GM23338 (cell line): Measurements from ENCODE around the gene YIPF2. TPM values are rescaled to one million over a fixed set of nuclear protein-coding genes. Genes with fewer than 3 reads are reported as not detected.
A peak's percentile ranks its signal among the peaks of the same experiment; 100 is the strongest.

ENCODE experiments used
- ATAC-seq: fragments of 200-7000 bp; cut with Tn5 transposase; 3 replicates; pipeline ENCODE4 v1.9.1; 2020
- DNase-seq: peaks from one replicate; pipeline ENCODE4 v3.0.0-alpha.2; 2015; ENCODE audit warnings: low spot score
- H2AFZ ChIP-seq: fragments of 200-600 bp; sonication (generic); 2 replicates; pipeline ENCODE4 v1.8.0; 2016; ENCODE audit warnings: antibody characterized with exemption, mild to moderate bottlenecking, moderate library complexity
- H3F3A ChIP-seq: fragments of 200-600 bp; sonication (generic); replicated peaks from 2 replicates; pipeline ENCODE4 v1.8.0; 2017; ENCODE audit warnings: antibody characterized with exemption, mixed run types, low read depth
- H3K27ac ChIP-seq: fragments of 200-600 bp; sonication (generic); 2 replicates; pipeline ENCODE4 v1.6.1; 2016; ENCODE audit warnings: low read depth
- H3K27me3 ChIP-seq: fragments of 200-600 bp; sonication (generic); 2 replicates; pipeline ENCODE4 v1.8.0; 2016; ENCODE audit warnings: mild to moderate bottlenecking, mixed run types, moderate library complexity; ENCODE audit not compliant: insufficient read depth
- H3K36me3 ChIP-seq: fragments of 200-600 bp; sonication (generic); 2 replicates; pipeline ENCODE4 v1.8.0; 2016; ENCODE audit warnings: mild to moderate bottlenecking; ENCODE audit not compliant: insufficient read depth
- H3K4me1 ChIP-seq: fragments of 200-600 bp; sonication (generic); 2 replicates; pipeline ENCODE4 v1.8.0; 2016; ENCODE audit warnings: mild to moderate bottlenecking, moderate library complexity; ENCODE audit not compliant: insufficient read depth
- H3K4me2 ChIP-seq: fragments of 200-600 bp; sonication (generic); 2 replicates; pipeline ENCODE4 v1.7.1; 2017; ENCODE audit warnings: mixed run types
- H3K4me3 ChIP-seq: fragments of 200-600 bp; sonication (generic); 2 replicates; pipeline ENCODE4 v1.6.1; 2016; ENCODE audit warnings: mixed run types
- H3K79me2 ChIP-seq: fragments of 200-600 bp; sonication (generic); replicated peaks from 2 replicates; pipeline ENCODE4 v1.8.0; 2017; ENCODE audit warnings: mild to moderate bottlenecking; ENCODE audit not compliant: insufficient read depth
- H3K9me2 ChIP-seq: fragments of 200-600 bp; sonication (generic); 2 replicates; pipeline ENCODE4 v1.8.0; 2017; ENCODE audit not compliant: insufficient read depth
- H4K20me1 ChIP-seq: fragments of 200-600 bp; sonication (generic); replicated peaks from 2 replicates; pipeline ENCODE4 v1.8.0; 2017; ENCODE audit warnings: mild to moderate bottlenecking; ENCODE audit not compliant: insufficient read depth
- H3K27ac Mint-ChIP-seq: 2 replicates; pipeline ENCODE4 v1.8.0; 2020; ENCODE audit warnings: inconsistent platforms, mild to moderate bottlenecking, moderate library complexity, mixed read lengths
- H3K27me3 Mint-ChIP-seq: 3 replicates; pipeline ENCODE4 v1.8.0; 2022; ENCODE audit warnings: low read depth, mild to moderate bottlenecking, moderate library complexity, mixed read lengths, inconsistent platforms; ENCODE audit not compliant: insufficient read depth, poor library complexity
- H3K36me3 Mint-ChIP-seq: 3 replicates; pipeline ENCODE4 v1.8.0; 2021; ENCODE audit warnings: low read depth, mild to moderate bottlenecking, inconsistent platforms, moderate library complexity, mixed read lengths
- H3K4me1 Mint-ChIP-seq: 3 replicates; pipeline ENCODE4 v1.8.0; 2020; ENCODE audit warnings: mild to moderate bottlenecking, inconsistent platforms, mixed read lengths
- H3K4me3 Mint-ChIP-seq: 3 replicates; pipeline ENCODE4 v1.8.0; 2021; ENCODE audit warnings: moderate library complexity, mild to moderate bottlenecking, inconsistent platforms, mixed read lengths
- H3K9me3 Mint-ChIP-seq: 3 replicates; pipeline ENCODE4 v1.8.0; 2020; ENCODE audit warnings: moderate library complexity, mild to moderate bottlenecking, inconsistent platforms, mixed read lengths
- CREB1 ChIP-seq: fragments of 250-450 bp; sonication (Bioruptor Pico); IDR thresholded peaks from 2 replicates; pipeline ENCODE4 v1.5.0; 2020; ENCODE audit warnings: low read depth, mild to moderate bottlenecking, moderate library complexity
- EZH2 ChIP-seq: fragments of 200-600 bp; sonication (generic); IDR thresholded peaks from one replicate; pipeline ENCODE4 v1.8.0; 2017; ENCODE audit warnings: antibody characterized with exemption, mild to moderate bottlenecking, low read depth; ENCODE audit not compliant: unreplicated experiment
- EZH2phosphoT487 ChIP-seq: fragments of 200-600 bp; sonication (generic); IDR thresholded peaks from one replicate; pipeline ENCODE4 v1.8.1; 2018; ENCODE audit warnings: antibody characterized with exemption; ENCODE audit not compliant: unreplicated experiment
- JUNB ChIP-seq: IDR thresholded peaks from one replicate; pipeline ENCODE4 v1.6.1; 2016; ENCODE audit warnings: antibody characterized with exemption; ENCODE audit not compliant: unreplicated experiment
- NANOG ChIP-seq: IDR thresholded peaks from 2 replicates; pipeline ENCODE4 v1.6.1; 2016; ENCODE audit warnings: antibody characterized with exemption, borderline replicate concordance
- POLR2AphosphoS5 ChIP-seq: IDR thresholded peaks from 2 replicates; pipeline ENCODE4 v1.6.1; 2016; ENCODE audit warnings: antibody characterized with exemption, low read depth
- STAT1 ChIP-seq: IDR thresholded peaks from one replicate; pipeline ENCODE4 v1.6.1; 2016; ENCODE audit warnings: antibody characterized with exemption; ENCODE audit not compliant: unreplicated experiment
- ZNF114 ChIP-seq: fragments of 250-450 bp; sonication (Bioruptor Pico); IDR thresholded peaks from 2 replicates; pipeline ENCODE4 v1.5.0; 2020; ENCODE audit warnings: mild to moderate bottlenecking, moderate library complexity
- ZNF331 ChIP-seq: fragments of 250-450 bp; sonication (Bioruptor Pico); IDR thresholded peaks from 2 replicates; pipeline ENCODE4 v1.5.0; 2020; ENCODE audit warnings: low read depth, mild to moderate bottlenecking, moderate library complexity
- polyA plus RNA-seq: library from polyadenylated mRNA; unstranded; fragments of >200 nt; fragmentation: Nextera tagmentation; extraction: Ambion mirVana; gene quantifications from 2 replicates; pipeline ENCODE4 v1.2.1, GENCODE V29; 2016
- total RNA-seq: library from RNA; depleted of rRNA; stranded (reverse); fragments of >200 nt; shearing (Covaris generic); gene quantifications from 2 replicates; pipeline ENCODE4 v1.2.3, GENCODE V29; 2014
- TF ChIP-seq, protein P1 (sequence below): IDR thresholded peaks from 2 replicates; pipeline ENCODE4 v1.6.1; 2016; ENCODE audit warnings: antibody characterized with exemption
- TF ChIP-seq, protein P2 (sequence below): IDR thresholded peaks from one replicate; pipeline ENCODE4 v1.6.1; 2018; ENCODE audit warnings: antibody characterized with exemption; ENCODE audit not compliant: unreplicated experiment
- TF ChIP-seq, protein P3 (sequence below): fragments of 250-450 bp; sonication (Bioruptor Pico); IDR thresholded peaks from 2 replicates; pipeline ENCODE4 v1.5.0; 2020; ENCODE audit warnings: mild to moderate bottlenecking, moderate library complexity
- TF ChIP-seq, protein P4 (sequence below), 2 experiments: fragments of 200-600 bp in 1 of 2; sonication (generic) in 1 of 2; conservative IDR thresholded peaks; 2 replicates each; pipeline versions ENCODE4 v1.5.1 to v1.6.1; 2016 to 2017; ENCODE audit warnings: antibody characterized with exemption in 2 of 2, low read depth in 2 of 2, mild to moderate bottlenecking in 2 of 2, moderate library complexity in 1 of 2

Gene YIPF2
- total and polyA plus RNA-seq, 2 experiments from 2014 or later, result 36.3 to 63.7 TPM

DNA sequence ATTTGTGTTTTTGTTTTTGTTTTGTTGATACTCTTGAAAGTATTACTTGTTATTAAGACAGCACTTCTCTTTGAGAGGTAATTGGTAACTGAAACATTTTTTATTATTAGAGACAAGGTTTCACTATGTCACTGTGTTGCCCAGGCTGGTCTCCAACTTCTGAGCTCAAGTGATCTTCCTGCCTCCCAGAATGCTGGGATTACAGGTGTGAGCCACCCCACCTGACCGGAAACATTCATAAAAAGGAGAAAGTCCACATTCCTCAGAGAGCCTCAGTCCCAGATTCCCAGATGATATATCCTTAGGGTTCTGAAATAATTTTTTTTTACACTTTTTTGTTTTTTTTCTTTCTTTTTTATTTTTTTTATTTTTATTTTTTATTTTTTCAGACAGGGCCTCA is 54.4 kb downstream of the YIPF2 start:
- Histone ChIP-seq H2AFZ (no peak overlapping the region), H3K4me1 (peaks cover 21% of the 10 kb centered on the region), H4K20me1 (peaks cover 6% of the 10 kb centered on the region; the same call in 1 of the 2 replicates), H3K27me3 (no peaks in the 10 kb centered on the region), H3F3A (peaks cover 39% of the 10 kb centered on the region; the same call in 1 of the 2 replicates), H3K79me2 (peaks cover 71% of the 10 kb centered on the region), H3K27ac (no peak overlapping the region), H3K4me3 (no peak overlapping the region), H3K9me2 (no peaks in the 10 kb centered on the region), H3K4me2 (no peak overlapping the region), H3K36me3 (no peaks in the 10 kb centered on the region)
- H3K9me3 Mint-ChIP-seq, result no peaks in the 10 kb centered on the region; the same call in 2 of the 3 replicates
- H3K4me3 Mint-ChIP-seq, result peak overlapping the region; percentile 41; the same call in 1 of the 3 replicates
- H3K27me3 Mint-ChIP-seq, result peaks cover 24% of the 10 kb centered on the region
- peaks cover 27% of the 10 kb centered on the region for H3K4me1 Mint-ChIP-seq
- peak overlapping the region; percentile 48; the same call in 1 of the 2 replicates for H3K27ac Mint-ChIP-seq
- ATAC-seq, result no peak
- TF ChIP-seq, protein P1, sequence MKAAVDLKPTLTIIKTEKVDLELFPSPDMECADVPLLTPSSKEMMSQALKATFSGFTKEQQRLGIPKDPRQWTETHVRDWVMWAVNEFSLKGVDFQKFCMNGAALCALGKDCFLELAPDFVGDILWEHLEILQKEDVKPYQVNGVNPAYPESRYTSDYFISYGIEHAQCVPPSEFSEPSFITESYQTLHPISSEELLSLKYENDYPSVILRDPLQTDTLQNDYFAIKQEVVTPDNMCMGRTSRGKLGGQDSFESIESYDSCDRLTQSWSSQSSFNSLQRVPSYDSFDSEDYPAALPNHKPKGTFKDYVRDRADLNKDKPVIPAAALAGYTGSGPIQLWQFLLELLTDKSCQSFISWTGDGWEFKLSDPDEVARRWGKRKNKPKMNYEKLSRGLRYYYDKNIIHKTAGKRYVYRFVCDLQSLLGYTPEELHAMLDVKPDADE, result no peak
- TF ChIP-seq JUNB, result no peak
- TF ChIP-seq EZH2, result no peak
- TF ChIP-seq, protein P2, sequence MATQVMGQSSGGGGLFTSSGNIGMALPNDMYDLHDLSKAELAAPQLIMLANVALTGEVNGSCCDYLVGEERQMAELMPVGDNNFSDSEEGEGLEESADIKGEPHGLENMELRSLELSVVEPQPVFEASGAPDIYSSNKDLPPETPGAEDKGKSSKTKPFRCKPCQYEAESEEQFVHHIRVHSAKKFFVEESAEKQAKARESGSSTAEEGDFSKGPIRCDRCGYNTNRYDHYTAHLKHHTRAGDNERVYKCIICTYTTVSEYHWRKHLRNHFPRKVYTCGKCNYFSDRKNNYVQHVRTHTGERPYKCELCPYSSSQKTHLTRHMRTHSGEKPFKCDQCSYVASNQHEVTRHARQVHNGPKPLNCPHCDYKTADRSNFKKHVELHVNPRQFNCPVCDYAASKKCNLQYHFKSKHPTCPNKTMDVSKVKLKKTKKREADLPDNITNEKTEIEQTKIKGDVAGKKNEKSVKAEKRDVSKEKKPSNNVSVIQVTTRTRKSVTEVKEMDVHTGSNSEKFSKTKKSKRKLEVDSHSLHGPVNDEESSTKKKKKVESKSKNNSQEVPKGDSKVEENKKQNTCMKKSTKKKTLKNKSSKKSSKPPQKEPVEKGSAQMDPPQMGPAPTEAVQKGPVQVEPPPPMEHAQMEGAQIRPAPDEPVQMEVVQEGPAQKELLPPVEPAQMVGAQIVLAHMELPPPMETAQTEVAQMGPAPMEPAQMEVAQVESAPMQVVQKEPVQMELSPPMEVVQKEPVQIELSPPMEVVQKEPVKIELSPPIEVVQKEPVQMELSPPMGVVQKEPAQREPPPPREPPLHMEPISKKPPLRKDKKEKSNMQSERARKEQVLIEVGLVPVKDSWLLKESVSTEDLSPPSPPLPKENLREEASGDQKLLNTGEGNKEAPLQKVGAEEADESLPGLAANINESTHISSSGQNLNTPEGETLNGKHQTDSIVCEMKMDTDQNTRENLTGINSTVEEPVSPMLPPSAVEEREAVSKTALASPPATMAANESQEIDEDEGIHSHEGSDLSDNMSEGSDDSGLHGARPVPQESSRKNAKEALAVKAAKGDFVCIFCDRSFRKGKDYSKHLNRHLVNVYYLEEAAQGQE, result no peak
- TF ChIP-seq STAT1, result no peak
- TF ChIP-seq NANOG, result no peak
- TF ChIP-seq ZNF114 (CRISPR knock-in tag), result no peak
- TF ChIP-seq POLR2AphosphoS5, result no peak
- TF ChIP-seq, protein P3, sequence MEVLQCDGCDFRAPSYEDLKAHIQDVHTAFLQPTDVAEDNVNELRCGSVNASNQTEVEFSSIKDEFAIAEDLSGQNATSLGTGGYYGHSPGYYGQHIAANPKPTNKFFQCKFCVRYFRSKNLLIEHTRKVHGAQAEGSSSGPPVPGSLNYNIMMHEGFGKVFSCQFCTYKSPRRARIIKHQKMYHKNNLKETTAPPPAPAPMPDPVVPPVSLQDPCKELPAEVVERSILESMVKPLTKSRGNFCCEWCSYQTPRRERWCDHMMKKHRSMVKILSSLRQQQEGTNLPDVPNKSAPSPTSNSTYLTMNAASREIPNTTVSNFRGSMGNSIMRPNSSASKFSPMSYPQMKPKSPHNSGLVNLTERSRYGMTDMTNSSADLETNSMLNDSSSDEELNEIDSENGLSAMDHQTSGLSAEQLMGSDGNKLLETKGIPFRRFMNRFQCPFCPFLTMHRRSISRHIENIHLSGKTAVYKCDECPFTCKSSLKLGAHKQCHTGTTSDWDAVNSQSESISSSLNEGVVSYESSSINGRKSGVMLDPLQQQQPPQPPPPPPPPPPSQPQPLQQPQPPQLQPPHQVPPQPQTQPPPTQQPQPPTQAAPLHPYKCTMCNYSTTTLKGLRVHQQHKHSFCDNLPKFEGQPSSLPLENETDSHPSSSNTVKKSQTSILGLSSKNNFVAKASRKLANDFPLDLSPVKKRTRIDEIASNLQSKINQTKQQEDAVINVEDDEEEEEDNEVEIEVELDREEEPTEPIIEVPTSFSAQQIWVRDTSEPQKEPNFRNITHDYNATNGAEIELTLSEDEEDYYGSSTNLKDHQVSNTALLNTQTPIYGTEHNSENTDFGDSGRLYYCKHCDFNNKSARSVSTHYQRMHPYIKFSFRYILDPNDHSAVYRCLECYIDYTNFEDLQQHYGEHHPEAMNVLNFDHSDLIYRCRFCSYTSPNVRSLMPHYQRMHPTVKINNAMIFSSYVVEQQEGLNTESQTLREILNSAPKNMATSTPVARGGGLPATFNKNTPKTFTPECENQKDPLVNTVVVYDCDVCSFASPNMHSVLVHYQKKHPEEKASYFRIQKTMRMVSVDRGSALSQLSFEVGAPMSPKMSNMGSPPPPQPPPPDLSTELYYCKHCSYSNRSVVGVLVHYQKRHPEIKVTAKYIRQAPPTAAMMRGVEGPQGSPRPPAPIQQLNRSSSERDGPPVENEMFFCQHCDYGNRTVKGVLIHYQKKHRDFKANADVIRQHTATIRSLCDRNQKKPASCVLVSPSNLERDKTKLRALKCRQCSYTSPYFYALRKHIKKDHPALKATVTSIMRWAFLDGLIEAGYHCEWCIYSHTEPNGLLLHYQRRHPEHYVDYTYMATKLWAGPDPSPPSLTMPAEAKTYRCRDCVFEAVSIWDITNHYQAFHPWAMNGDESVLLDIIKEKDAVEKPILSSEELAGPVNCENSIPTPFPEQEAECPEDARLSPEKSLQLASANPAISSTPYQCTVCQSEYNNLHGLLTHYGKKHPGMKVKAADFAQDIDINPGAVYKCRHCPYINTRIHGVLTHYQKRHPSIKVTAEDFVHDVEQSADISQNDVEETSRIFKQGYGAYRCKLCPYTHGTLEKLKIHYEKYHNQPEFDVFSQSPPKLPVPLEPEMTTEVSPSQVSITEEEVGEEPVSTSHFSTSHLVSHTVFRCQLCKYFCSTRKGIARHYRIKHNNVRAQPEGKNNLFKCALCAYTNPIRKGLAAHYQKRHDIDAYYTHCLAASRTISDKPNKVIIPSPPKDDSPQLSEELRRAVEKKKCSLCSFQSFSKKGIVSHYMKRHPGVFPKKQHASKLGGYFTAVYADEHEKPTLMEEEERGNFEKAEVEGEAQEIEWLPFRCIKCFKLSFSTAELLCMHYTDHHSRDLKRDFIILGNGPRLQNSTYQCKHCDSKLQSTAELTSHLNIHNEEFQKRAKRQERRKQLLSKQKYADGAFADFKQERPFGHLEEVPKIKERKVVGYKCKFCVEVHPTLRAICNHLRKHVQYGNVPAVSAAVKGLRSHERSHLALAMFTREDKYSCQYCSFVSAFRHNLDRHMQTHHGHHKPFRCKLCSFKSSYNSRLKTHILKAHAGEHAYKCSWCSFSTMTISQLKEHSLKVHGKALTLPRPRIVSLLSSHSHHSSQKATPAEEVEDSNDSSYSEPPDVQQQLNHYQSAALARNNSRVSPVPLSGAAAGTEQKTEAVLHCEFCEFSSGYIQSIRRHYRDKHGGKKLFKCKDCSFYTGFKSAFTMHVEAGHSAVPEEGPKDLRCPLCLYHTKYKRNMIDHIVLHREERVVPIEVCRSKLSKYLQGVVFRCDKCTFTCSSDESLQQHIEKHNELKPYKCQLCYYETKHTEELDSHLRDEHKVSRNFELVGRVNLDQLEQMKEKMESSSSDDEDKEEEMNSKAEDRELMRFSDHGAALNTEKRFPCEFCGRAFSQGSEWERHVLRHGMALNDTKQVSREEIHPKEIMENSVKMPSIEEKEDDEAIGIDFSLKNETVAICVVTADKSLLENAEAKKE (CRISPR knock-in tag), result no peak
- TF ChIP-seq CREB1 (CRISPR knock-in tag), result no peak
- no peak for TF ChIP-seq EZH2phosphoT487
- no peak for TF ChIP-seq ZNF331 (CRISPR knock-in tag)
- TF ChIP-seq, protein P4, sequence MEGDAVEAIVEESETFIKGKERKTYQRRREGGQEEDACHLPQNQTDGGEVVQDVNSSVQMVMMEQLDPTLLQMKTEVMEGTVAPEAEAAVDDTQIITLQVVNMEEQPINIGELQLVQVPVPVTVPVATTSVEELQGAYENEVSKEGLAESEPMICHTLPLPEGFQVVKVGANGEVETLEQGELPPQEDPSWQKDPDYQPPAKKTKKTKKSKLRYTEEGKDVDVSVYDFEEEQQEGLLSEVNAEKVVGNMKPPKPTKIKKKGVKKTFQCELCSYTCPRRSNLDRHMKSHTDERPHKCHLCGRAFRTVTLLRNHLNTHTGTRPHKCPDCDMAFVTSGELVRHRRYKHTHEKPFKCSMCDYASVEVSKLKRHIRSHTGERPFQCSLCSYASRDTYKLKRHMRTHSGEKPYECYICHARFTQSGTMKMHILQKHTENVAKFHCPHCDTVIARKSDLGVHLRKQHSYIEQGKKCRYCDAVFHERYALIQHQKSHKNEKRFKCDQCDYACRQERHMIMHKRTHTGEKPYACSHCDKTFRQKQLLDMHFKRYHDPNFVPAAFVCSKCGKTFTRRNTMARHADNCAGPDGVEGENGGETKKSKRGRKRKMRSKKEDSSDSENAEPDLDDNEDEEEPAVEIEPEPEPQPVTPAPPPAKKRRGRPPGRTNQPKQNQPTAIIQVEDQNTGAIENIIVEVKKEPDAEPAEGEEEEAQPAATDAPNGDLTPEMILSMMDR (conservative IDR thresholded peaks at IDR 0.05; ENCODE audit: low read depth in 2 of 2), result no peak
- peaks cover 16% of the 10 kb centered on the region; the same call in 2 of the 3 replicates for H3K36me3 Mint-ChIP-seq
- DNase-seq, result no peak
